Testis (tissue), 2 donors: Measurements from ENCODE around the gene CRISP2.

Experiments used
- POLR2A ChIP-seq: fragments of 450-650 bp; IDR thresholded peaks from one replicate; pipeline ENCODE4 v1.6.1; 2017; ENCODE audit warnings: antibody characterized with exemption, mild to moderate bottlenecking, moderate library complexity
- TF ChIP-seq, protein P1 (sequence below), 3 experiments: fragments of 450-650 bp in 2 of 3; fragments of 200-600 bp in 1 of 3; sonication (generic) in 1 of 3; IDR thresholded peaks; one replicate each; pipeline ENCODE4 v1.5.1; 2016 to 2019; ENCODE audit warnings: antibody characterized with exemption in 3 of 3, mild to moderate bottlenecking in 2 of 3, moderate library complexity in 1 of 3

DNA sequence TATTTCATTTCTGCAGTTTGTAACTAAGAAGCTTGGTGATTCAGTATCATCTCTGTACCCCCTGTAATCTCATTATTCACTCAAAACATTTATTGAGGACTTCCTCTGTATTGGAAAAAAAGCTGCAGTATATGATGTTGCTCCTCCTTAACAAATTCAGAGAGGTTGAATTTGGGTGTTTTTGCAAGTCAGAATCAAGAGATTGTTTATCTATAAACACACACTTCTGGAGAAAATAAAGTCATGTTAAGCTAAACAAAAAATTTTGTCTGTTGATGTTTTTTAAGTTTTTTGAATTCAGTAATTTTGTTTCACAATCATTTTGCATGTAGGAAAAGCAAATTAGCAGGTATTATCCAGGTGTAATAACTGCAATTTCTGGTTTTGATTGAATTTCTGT lies 65.3 kb downstream of the CRISP2 start:
- TF ChIP-seq POLR2A: no peak
- TF ChIP-seq, protein P1, sequence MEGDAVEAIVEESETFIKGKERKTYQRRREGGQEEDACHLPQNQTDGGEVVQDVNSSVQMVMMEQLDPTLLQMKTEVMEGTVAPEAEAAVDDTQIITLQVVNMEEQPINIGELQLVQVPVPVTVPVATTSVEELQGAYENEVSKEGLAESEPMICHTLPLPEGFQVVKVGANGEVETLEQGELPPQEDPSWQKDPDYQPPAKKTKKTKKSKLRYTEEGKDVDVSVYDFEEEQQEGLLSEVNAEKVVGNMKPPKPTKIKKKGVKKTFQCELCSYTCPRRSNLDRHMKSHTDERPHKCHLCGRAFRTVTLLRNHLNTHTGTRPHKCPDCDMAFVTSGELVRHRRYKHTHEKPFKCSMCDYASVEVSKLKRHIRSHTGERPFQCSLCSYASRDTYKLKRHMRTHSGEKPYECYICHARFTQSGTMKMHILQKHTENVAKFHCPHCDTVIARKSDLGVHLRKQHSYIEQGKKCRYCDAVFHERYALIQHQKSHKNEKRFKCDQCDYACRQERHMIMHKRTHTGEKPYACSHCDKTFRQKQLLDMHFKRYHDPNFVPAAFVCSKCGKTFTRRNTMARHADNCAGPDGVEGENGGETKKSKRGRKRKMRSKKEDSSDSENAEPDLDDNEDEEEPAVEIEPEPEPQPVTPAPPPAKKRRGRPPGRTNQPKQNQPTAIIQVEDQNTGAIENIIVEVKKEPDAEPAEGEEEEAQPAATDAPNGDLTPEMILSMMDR (IDR thresholded peaks at IDR 0.05): no peak
